ENCODE measurements around the gene RNF182.

DNA sequence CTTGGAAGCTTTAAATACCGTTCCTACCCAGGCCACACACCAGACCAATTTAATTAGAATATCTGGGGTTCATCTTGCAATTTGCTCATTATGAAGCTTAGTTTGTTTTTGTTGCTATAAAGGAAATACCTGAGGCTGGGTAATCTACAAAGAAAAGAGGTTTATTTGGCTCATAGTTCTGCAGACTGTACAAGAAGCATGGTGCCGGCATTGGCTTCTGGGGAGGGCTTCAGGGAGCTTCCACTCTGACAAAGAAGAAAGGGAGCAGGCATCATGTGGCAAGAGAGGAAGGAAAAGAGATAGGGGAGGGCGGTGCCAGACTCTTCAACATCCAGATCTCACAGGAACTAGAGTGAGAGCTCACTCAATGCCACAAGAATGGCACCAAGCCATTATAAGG is 73.6 kb downstream of the RNF182 start:
- TF ChIP-seq EZH2 (IDR thresholded peaks at IDR 0.05; ENCODE audit: insufficient read depth, poor library complexity, severe bottlenecking): no peak
- TF ChIP-seq EZH2phosphoT487 (IDR thresholded peaks at IDR 0.05; ENCODE audit: insufficient read depth, low read depth): no peak

Measured in GM23248 (cell line).